Keratinocyte (primary cell): ENCODE measurements around the gene RAB3GAP2.

Source experiments
- EZH2 ChIP-seq: IDR thresholded peaks from one replicate; pipeline ENCODE4 v1.6.1; 2012; ENCODE audit warnings: inconsistent platforms, mild to moderate bottlenecking, low read length, moderate library complexity
- TF ChIP-seq, protein P1 (sequence below), 3 experiments: IDR thresholded peaks in 1 of 3; conservative IDR thresholded peaks in 1 of 3; optimal IDR thresholded peaks in 1 of 3; 2 replicates in 2 of 3; 3 replicates in 1 of 3; pipeline versions ENCODE3 to v1.5.1; 2011; ENCODE audit warnings: low read length in 3 of 3, mild to moderate bottlenecking in 3 of 3, moderate library complexity in 2 of 3, control low read depth in 1 of 3, inconsistent platforms in 1 of 3; ENCODE audit not compliant: insufficient read depth in 2 of 3; ENCODE audit errors: extremely low read depth in 1 of 3

GRCh38 chr1:220275430-220275829 lies 3.2 kb upstream of the RAB3GAP2 start:
- no peak for TF ChIP-seq EZH2
- TF ChIP-seq, protein P1, sequence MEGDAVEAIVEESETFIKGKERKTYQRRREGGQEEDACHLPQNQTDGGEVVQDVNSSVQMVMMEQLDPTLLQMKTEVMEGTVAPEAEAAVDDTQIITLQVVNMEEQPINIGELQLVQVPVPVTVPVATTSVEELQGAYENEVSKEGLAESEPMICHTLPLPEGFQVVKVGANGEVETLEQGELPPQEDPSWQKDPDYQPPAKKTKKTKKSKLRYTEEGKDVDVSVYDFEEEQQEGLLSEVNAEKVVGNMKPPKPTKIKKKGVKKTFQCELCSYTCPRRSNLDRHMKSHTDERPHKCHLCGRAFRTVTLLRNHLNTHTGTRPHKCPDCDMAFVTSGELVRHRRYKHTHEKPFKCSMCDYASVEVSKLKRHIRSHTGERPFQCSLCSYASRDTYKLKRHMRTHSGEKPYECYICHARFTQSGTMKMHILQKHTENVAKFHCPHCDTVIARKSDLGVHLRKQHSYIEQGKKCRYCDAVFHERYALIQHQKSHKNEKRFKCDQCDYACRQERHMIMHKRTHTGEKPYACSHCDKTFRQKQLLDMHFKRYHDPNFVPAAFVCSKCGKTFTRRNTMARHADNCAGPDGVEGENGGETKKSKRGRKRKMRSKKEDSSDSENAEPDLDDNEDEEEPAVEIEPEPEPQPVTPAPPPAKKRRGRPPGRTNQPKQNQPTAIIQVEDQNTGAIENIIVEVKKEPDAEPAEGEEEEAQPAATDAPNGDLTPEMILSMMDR (optimal IDR thresholded peaks at IDR 0.05 in 1 of 3, IDR thresholded peaks at IDR 0.05 in 1 of 3, conservative IDR thresholded peaks at IDR 0.05 in 1 of 3; ENCODE audit: extremely low read depth in 1 of 3, insufficient read depth in 2 of 3, low read length in 3 of 3), result no peak
